ENCODE results near the gene GZMH. TPM values are rescaled to one million over a fixed set of nuclear protein-coding genes. Genes with fewer than 3 reads are reported as not detected.
A peak's percentile ranks its signal among the peaks of the same experiment; 100 is the strongest.
"Not testable (repeated sequence)": the region's sequence is repeated elsewhere in the genome, so short reads cannot be mapped to it uniquely, and the experiment has no call there.

The GZMH gene
- total RNA-seq, 1 donor from 2014 or later: 4.7 TPM

DNA sequence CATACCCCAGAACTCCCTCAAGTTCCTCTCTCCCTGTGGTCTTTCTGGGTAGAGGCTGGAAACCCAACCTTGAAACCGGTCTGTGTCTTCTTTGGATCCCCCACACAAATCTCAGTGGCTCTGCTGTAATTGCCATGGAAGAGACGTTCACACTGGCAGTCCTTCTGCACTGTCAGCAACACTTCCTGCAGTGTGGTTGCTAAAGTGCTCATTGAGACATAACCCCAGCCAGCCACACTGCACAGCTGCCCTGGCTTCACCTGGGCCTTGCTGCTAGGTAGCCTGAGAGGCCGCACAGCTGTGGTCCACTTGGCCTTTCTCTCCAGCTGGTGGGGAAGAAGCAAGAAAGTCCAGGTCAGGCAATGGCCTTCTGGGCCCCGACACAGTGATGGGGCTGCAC, 2.4 kb downstream of the GZMH start:
- Histone ChIP-seq H3K9me3 (no peaks in the 10 kb centered on the region), H3K27me3 (no peaks in the 10 kb centered on the region), H3K4me1 (no peaks in the 10 kb centered on the region), H3K27ac (no peak overlapping the region), H3K4me3 (no peak overlapping the region), H3K36me3 (no peaks in the 10 kb centered on the region)
- ATAC-seq (peak; percentile 30), DNase-seq (no peak)
- intact Hi-C loops (cut with DNase I): no loop called here
- TF ChIP-seq, protein P1, sequence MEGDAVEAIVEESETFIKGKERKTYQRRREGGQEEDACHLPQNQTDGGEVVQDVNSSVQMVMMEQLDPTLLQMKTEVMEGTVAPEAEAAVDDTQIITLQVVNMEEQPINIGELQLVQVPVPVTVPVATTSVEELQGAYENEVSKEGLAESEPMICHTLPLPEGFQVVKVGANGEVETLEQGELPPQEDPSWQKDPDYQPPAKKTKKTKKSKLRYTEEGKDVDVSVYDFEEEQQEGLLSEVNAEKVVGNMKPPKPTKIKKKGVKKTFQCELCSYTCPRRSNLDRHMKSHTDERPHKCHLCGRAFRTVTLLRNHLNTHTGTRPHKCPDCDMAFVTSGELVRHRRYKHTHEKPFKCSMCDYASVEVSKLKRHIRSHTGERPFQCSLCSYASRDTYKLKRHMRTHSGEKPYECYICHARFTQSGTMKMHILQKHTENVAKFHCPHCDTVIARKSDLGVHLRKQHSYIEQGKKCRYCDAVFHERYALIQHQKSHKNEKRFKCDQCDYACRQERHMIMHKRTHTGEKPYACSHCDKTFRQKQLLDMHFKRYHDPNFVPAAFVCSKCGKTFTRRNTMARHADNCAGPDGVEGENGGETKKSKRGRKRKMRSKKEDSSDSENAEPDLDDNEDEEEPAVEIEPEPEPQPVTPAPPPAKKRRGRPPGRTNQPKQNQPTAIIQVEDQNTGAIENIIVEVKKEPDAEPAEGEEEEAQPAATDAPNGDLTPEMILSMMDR (IDR thresholded peaks at IDR 0.05): no peak

DNA sequence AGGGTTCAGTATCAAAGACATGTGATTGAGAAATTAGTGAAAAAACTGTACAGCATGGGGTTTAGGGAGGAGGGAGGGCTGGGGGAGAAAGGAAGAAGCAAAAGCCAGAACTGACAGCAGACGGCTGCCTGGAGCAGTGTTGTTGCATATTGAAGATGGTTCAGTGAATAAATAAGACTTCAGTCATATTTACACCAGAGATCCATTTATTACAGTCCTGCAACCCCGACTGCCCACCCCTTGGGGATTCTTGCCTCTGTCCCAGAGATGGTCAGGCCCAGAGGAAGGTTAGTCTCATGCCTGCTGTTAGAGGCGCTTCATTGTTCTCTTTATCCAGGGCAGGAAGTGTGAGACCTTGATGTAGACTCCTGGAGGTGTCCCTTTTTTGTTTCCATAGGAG, 3.2 kb downstream of the GZMH start:
- no peaks in the 10 kb centered on the region for H3K36me3 ChIP-seq
- no peaks in the 10 kb centered on the region for H3K9me3 ChIP-seq
- no peaks in the 10 kb centered on the region for H3K27me3 ChIP-seq
- no peak for ATAC-seq
- no peak overlapping the region for H3K27ac ChIP-seq
- no peaks in the 10 kb centered on the region for H3K4me1 ChIP-seq
- H3K4me3 ChIP-seq: no peak overlapping the region
- no peak for DNase-seq
- intact Hi-C loops (cut with DNase I): no loop called here
- TF ChIP-seq, protein P1 (IDR thresholded peaks at IDR 0.05): no peak

DNA sequence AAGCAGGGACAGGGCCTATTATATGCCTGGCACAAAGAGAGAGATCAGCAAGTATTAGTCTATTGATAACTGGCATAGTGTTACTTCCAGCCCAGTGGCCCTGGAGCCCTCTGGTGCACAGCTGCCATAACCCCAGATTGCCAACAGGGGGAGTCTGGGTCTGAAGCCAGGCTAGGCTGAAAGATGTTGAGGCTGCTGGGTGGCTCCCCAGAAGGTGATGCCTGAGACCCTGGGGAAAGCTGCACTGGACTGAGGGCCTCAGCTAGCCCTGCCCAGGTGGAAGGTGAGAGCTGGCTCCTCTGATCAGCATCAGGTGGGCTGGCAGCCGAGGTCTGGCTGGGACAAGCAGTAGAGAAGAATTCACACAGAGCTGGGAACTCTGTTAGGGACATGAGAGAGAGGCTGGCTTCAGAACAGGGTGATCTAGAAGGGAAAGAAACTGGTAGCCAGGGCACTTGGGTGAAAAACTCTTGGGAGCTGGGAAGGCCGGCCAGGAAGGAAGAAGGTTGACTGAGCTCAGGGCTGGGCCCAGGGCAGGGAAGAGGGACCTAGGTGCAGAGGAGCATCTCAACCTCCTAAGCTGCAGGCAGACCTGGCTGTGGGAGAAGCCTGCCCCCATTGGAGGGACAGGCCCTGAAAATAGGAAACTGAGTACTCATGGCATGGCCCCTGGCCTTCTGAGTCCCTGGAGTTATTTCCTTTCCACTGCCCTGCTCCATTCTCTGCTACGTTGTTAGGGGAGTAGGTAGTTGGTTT, 3.9 kb downstream of the GZMH start:
- no peaks in the 10 kb centered on the region for H3K4me1 ChIP-seq
- H3K27me3 ChIP-seq: no peaks in the 10 kb centered on the region
- no peaks in the 10 kb centered on the region for H3K9me3 ChIP-seq
- ATAC-seq (peak; percentile 82), DNase-seq (no peak)
- intact Hi-C loops (cut with DNase I): no loop called here
- TF ChIP-seq, protein P1 (IDR thresholded peaks at IDR 0.05): peak; percentile 78
- no peaks in the 10 kb centered on the region for H3K36me3 ChIP-seq
- no peak overlapping the region for H3K4me3 ChIP-seq
- no peak overlapping the region for H3K27ac ChIP-seq

DNA sequence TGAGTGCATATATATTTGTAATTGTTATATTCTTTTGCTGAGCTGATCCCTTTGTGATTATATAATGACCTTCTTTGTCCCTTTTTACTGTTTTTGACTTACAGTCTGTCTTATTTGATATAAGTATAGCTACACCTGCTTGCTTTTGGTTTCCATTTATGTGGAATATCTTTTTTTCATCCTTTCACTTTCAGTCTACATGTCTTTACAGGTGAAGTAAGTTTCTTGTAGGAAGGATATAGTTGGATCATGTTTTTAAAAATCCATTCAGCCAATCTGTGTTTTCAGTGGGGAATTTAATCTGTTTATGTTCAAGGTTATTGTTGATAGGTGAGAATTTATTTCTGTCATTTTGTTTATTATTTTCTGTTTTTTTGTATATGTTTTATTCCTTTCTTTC, 12.1 kb downstream of the GZMH start:
- DNase-seq (no peak), ATAC-seq (no peak)
- intact Hi-C loops (cut with DNase I): no loop called here
- TF ChIP-seq, protein P1 (IDR thresholded peaks at IDR 0.05): no peak
- H3K36me3 ChIP-seq: no peaks in the 10 kb centered on the region
- no peak overlapping the region for H3K4me3 ChIP-seq
- H3K27ac ChIP-seq: no peak overlapping the region
- no peaks in the 10 kb centered on the region for H3K4me1 ChIP-seq
- no peaks in the 10 kb centered on the region for H3K27me3 ChIP-seq
- H3K9me3 ChIP-seq: no peaks in the 10 kb centered on the region

DNA sequence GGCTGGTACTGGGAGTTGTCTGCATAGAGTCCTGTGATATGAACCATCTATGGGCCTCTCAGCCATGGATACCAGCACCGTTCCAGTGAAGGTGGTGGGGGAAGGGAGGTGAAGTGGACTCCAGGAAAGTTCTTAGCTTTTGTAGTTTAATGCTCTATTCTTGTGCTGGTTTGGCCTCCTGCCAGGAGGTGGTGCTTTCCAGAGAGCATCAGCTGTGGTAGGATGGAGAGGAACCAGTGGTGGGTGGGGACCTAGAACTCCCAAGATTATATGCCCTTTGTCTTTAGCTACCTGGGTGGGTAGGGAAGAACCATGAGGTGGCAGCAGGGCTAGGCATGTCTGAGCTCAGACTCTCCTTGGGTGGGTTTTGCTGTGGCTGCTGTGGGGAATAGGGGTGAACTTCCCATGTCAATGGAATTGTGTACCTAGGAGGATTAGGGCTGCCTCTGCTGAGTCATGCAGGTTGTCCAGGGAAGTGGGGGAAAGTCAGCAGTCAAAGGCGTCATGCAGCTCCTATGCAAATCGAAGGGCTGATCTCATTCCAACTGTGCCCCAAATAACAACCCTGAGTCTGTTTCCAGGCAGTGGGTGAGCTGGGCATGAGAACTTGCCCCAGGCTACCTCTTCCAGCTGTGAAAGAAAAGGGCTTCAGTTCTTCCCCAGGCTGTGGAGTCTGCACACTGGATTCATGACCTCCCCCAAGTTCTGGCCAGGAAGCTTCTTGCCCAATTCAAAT, 14.2 kb downstream of the GZMH start:
- intact Hi-C loops (cut with DNase I): no loop called here
- no peaks in the 10 kb centered on the region for H3K27me3 ChIP-seq
- DNase-seq (no peak), ATAC-seq (no peak)
- H3K36me3 ChIP-seq: no peaks in the 10 kb centered on the region
- H3K4me1 ChIP-seq: no peaks in the 10 kb centered on the region
- TF ChIP-seq, protein P1 (IDR thresholded peaks at IDR 0.05): no peak
- H3K4me3 ChIP-seq: no peak overlapping the region
- H3K27ac ChIP-seq: no peak overlapping the region
- H3K9me3 ChIP-seq: no peaks in the 10 kb centered on the region

DNA sequence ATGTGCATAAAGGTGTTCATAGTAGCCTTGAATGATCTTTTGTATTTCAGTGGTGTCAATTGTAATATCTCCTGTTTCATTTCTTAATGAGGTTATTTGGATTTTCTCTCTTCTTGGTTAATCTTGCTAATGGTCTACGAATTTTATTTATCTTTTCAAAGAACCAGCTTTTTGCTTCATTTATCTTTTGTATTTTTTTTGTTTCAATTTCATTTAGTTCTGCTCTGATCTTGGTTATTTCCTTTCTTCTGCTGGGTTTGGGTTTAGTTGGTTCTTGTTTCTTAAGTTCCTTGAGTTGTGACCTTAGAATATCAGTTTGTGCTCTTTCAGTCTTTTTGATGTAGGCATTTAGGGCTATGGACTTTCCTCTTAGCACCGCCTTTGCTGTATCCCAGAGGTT, 18.5 kb downstream of the GZMH start:
- H3K4me3 ChIP-seq; H3K27me3 ChIP-seq; H3K36me3 ChIP-seq; intact Hi-C loops (cut with DNase I); H3K4me1 ChIP-seq; H3K27ac ChIP-seq; ATAC-seq; H3K9me3 ChIP-seq; DNase-seq: not testable (repeated sequence)

DNA sequence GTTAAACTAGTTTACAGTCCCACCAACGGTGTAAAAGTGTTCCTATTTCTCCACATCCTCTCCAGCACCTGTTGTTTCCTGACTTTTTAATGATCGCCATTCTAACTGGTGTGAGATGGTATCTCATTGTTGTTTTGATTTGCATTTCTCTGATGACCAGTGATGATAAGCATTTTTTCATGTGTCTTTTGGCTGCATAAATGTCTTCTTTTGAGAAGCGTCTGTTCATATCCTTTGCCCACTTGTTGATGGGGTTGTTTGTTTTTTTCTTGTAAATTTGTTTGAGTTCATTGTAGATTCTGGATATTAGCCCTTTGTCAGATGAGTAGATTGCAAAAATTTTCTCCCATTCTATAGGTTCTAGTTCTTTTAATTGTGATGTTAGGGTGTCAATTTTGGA, 25.1 kb downstream of the GZMH start:
- H3K4me1 ChIP-seq; H3K27ac ChIP-seq; ATAC-seq; H3K27me3 ChIP-seq; H3K4me3 ChIP-seq; intact Hi-C loops (cut with DNase I); DNase-seq; H3K36me3 ChIP-seq; H3K9me3 ChIP-seq: not testable (repeated sequence)
